Measurements from ENCODE around the gene MITF.

Gene MITF

DNA sequence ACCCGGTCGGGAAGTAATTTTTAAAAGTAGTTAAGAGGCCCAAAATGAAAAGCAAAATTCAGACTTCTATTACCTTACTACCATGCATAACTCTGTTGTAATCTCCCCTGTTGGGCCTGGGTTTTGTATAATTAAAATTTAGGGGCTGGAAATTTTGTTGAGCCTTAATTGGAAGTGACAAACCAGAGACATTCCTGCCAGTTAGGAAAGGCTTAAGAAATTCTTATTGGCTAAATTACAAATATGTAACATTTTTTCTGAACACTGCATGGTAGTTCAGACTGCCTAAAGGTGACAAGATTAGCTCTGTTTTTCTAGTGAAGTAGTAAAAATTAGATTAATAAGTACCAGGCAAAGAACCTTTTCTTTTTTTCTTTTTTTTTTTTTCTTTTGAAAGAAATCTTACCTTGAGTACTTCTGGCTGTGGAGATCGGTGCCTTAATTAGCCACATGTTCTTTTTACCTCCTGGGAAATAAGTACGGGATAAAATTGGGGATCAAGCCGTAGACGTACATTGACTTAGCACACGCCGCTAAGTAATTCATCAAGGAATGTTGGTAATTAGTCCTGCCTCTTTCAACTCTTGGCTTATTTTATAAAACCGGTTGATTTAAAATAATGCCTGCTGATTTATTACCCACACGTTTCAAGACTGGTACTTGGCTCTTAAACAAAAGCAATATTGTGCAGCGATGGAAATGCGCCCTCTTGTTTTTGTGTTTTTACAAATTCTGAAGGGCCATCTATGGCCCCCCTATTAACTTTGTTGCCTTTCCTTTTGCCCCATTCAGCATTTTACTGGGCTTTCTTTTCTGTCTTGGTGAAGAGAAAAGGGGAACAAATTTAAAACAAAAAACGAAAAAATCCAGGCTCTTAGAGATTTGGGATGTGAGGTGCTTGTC is 149.0 kb downstream of the MITF start:
- no peak overlapping the region for H3K4me3 ChIP-seq (ENCODE audit: low read length)
- no peak overlapping the region for H3K27ac ChIP-seq (ENCODE audit: low read depth, low read length)
- peaks cover 12% of the 10 kb centered on the region for H3K4me1 ChIP-seq (ENCODE audit: control insufficient read depth, low read length)

DNA sequence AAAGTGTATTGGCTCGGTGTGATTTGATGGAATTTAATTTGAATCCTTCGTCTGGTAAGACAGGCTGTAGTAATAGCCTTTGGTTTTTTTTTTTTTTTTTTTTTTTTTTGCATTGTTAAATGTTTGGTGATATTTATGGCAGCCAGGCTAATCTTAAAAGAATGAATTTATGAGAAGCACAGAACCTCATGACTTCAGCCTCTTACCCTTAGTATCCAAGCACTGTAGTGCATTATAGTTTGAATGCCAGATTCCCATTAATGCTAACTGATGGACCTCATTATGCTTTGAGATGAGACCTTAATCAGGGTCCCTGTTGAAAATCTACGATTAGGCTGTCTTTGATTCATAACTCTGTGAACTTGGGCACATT is 149.7 kb downstream of the MITF start:
- H4K20me1 ChIP-seq (ENCODE audit: control insufficient read depth, insufficient read depth, low read depth, low read length), result no peaks in the 10 kb centered on the region
- TF ChIP-seq, protein P1, sequence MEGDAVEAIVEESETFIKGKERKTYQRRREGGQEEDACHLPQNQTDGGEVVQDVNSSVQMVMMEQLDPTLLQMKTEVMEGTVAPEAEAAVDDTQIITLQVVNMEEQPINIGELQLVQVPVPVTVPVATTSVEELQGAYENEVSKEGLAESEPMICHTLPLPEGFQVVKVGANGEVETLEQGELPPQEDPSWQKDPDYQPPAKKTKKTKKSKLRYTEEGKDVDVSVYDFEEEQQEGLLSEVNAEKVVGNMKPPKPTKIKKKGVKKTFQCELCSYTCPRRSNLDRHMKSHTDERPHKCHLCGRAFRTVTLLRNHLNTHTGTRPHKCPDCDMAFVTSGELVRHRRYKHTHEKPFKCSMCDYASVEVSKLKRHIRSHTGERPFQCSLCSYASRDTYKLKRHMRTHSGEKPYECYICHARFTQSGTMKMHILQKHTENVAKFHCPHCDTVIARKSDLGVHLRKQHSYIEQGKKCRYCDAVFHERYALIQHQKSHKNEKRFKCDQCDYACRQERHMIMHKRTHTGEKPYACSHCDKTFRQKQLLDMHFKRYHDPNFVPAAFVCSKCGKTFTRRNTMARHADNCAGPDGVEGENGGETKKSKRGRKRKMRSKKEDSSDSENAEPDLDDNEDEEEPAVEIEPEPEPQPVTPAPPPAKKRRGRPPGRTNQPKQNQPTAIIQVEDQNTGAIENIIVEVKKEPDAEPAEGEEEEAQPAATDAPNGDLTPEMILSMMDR (IDR thresholded peaks at IDR 0.05; ENCODE audit: low read depth, low read length, poor library complexity, severe bottlenecking), result no peak
- no peak for TF ChIP-seq EZH2phosphoT487 (IDR thresholded peaks at IDR 0.05; ENCODE audit: borderline replicate concordance, low read length)
- no peaks in the 10 kb centered on the region for H3K79me2 ChIP-seq (ENCODE audit: control insufficient read depth, low read length)
- H3K36me3 ChIP-seq (ENCODE audit: control insufficient read depth, low read length), result no peaks in the 10 kb centered on the region
- H3F3A ChIP-seq (ENCODE audit: control insufficient read depth, insufficient read depth), result no peaks in the 10 kb centered on the region
- no peaks in the 10 kb centered on the region for H3K9me2 ChIP-seq (replicated peaks; ENCODE audit: control insufficient read depth, low read length)
- no peak overlapping the region for H3K4me3 ChIP-seq (ENCODE audit: low read length)
- H3K27ac ChIP-seq (ENCODE audit: low read depth, low read length), result no peak overlapping the region
- peaks cover 12% of the 10 kb centered on the region for H3K4me1 ChIP-seq (ENCODE audit: control insufficient read depth, low read length)
- no peaks in the 10 kb centered on the region for H3K9me3 ChIP-seq (ENCODE audit: control insufficient read depth, insufficient read depth, low read length)
- no peak overlapping the region for H3K4me2 ChIP-seq (ENCODE audit: low read length)
- H3K27me3 ChIP-seq (ENCODE audit: control insufficient read depth, low read length), result no peaks in the 10 kb centered on the region

More for the DNA sequence above, 149.0 kb downstream of the MITF start:
- Histone ChIP-seq H3K9me2 (replicated peaks; ENCODE audit: control insufficient read depth, low read length) (no peaks in the 10 kb centered on the region), H3K36me3 (ENCODE audit: control insufficient read depth, low read length) (no peaks in the 10 kb centered on the region), H3K27me3 (ENCODE audit: control insufficient read depth, low read length) (no peaks in the 10 kb centered on the region), H3K79me2 (ENCODE audit: control insufficient read depth, low read length) (no peaks in the 10 kb centered on the region), H4K20me1 (ENCODE audit: control insufficient read depth, insufficient read depth, low read depth, low read length) (no peaks in the 10 kb centered on the region), H3K4me2 (ENCODE audit: low read length) (no peak overlapping the region), H3K9me3 (ENCODE audit: control insufficient read depth, insufficient read depth, low read length) (no peaks in the 10 kb centered on the region), H3F3A (ENCODE audit: control insufficient read depth, insufficient read depth) (no peaks in the 10 kb centered on the region)
- TF ChIP-seq, protein P1 (IDR thresholded peaks at IDR 0.05; ENCODE audit: low read depth, low read length, poor library complexity, severe bottlenecking), result no peak

DNA sequence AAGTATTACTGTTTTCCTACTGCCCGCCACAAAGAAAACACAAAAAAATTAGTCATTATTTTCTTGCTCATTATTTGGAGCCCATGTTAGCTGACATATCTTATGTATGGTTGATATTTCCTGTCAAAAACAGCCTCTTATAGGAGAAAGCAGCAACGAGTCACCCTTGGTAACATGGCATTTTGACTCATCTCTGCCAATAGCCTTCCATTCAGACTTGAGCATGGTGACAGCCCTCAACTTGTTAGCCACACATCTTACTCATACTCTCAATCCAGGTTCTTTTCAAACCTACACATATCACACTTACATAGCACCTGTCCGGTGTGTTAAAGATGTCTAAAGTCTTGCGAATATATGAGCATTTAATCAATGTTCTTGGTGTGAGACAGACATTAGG is 150.8 kb downstream of the MITF start:
- H3K9me3 ChIP-seq (ENCODE audit: control insufficient read depth, insufficient read depth, low read length), result no peaks in the 10 kb centered on the region
- no peak overlapping the region for H3K4me2 ChIP-seq (ENCODE audit: low read length)
- TF ChIP-seq, protein P1 (IDR thresholded peaks at IDR 0.05; ENCODE audit: low read depth, low read length, poor library complexity, severe bottlenecking), result no peak
- no peaks in the 10 kb centered on the region for H3K9me2 ChIP-seq (replicated peaks; ENCODE audit: control insufficient read depth, low read length)
- no peaks in the 10 kb centered on the region for H3K36me3 ChIP-seq (ENCODE audit: control insufficient read depth, low read length)
- H3K79me2 ChIP-seq (ENCODE audit: control insufficient read depth, low read length), result no peaks in the 10 kb centered on the region
- H4K20me1 ChIP-seq (ENCODE audit: control insufficient read depth, insufficient read depth, low read depth, low read length), result no peaks in the 10 kb centered on the region
- no peak overlapping the region for H3K27ac ChIP-seq (ENCODE audit: low read depth, low read length)
- peaks cover 12% of the 10 kb centered on the region for H3K4me1 ChIP-seq (ENCODE audit: control insufficient read depth, low read length)
- no peak overlapping the region for H3K4me3 ChIP-seq (ENCODE audit: low read length)
- H3F3A ChIP-seq (ENCODE audit: control insufficient read depth, insufficient read depth), result no peaks in the 10 kb centered on the region
- no peaks in the 10 kb centered on the region for H3K27me3 ChIP-seq (ENCODE audit: control insufficient read depth, low read length)
